ENCODE data around the gene STMN3. TPM values are rescaled to one million over a fixed set of nuclear protein-coding genes. Genes with fewer than 3 reads are reported as not detected.

The STMN3 gene
- total and polyA plus RNA-seq, 10 of the 15 experiments (the other 5 are each of a cell fraction or from before 2014, with no cell fraction given): 0.09 to 3.6 (median 1.4) TPM; not detected in 1

GRCh38 chr20:63599396-63600050, 53.7 kb downstream of the STMN3 start:
- ChIA-PET POLR2A (no interaction called here), CTCF (no interaction called here), RAD21 (ENCODE audit: unreplicated experiment) (interaction anchor here (0.5 kb wide), 1 partner anchor 35 kb away, joined by 3 read pairs; no protein-coding TSS in a partner anchor), SMC1A (ENCODE audit: uncharacterized antibody, unreplicated experiment) (no interaction called here)
- TF ChIP-seq NRF1 (conservative IDR thresholded peaks at IDR 0.05; ENCODE audit: low read depth, low read length): no peak
- no peak for TF ChIP-seq USF1 (IDR thresholded peaks at IDR 0.05; ENCODE audit: borderline replicate concordance, extremely low read length, insufficient read depth, low read depth, low read length)
- TF ChIP-seq EGR1 (IDR thresholded peaks at IDR 0.05; ENCODE audit: borderline replicate concordance in 1 of 2, low read depth in 2 of 2, low read length in 2 of 2): no peak
- BruUV-seq (replicated peaks): no TSS peak
- FAIRE-seq (no peak), DNase-seq (ENCODE audit: low read depth, low spot score) (no peak), ATAC-seq (no peak)
- in situ Hi-C loops (cut with MboI) (no loop called here), intact Hi-C loops (cut with micrococcal nuclease; ENCODE audit: unreplicated experiment) (no loop called here)
- Histone ChIP-seq H4K20me1 (ENCODE audit: control insufficient read depth, insufficient read depth) (no peaks in the 10 kb centered on the region), H3K27me3 (replicated peaks in 1 of 2; ENCODE audit: control insufficient read depth in 2 of 2, insufficient read depth in 2 of 2, low read length in 1 of 2) (no peaks in the 10 kb centered on the region), H2AFZ (ENCODE audit: control insufficient read depth, low read depth, low read length) (no peak overlapping the region), H3K4me3 (no peak overlapping the region), H3K9me3 (replicated peaks; ENCODE audit: control insufficient read depth, insufficient read depth, low read length) (no peaks in the 10 kb centered on the region; the same call in 2 of the 3 replicates), H3K27ac (ENCODE audit: control insufficient read depth, insufficient read depth) (no peak overlapping the region), H3K9ac (ENCODE audit: control insufficient read depth, insufficient read depth, low read length) (no peak overlapping the region), H3K36me3 (ENCODE audit: control insufficient read depth in 2 of 2, insufficient read depth in 2 of 2, low read length in 1 of 2) (peaks cover 14 to 16% of the 10 kb centered on the region in 2 experiments), H3K4me2 (ENCODE audit: control insufficient read depth, insufficient read depth) (no peak overlapping the region), H3K79me2 (ENCODE audit: control insufficient read depth, insufficient read depth, low read length) (no peaks in the 10 kb centered on the region), H3K4me1 (ENCODE audit: control insufficient read depth, insufficient read depth, low read length) (no peaks in the 10 kb centered on the region)
- 97% methylated on average over 27 of the region's 27 CpGs for WGBS (ENCODE audit: insufficient coverage, insufficient replicate concordance, low lambda C conversion rate, missing lambda C conversion rate)
